Measurements from ENCODE around the gene CPSF2.
"Not testable (repeated sequence)": the region's sequence is repeated elsewhere in the genome, so short reads cannot be mapped to it uniquely, and the experiment has no call there.

The CPSF2 gene

DNA sequence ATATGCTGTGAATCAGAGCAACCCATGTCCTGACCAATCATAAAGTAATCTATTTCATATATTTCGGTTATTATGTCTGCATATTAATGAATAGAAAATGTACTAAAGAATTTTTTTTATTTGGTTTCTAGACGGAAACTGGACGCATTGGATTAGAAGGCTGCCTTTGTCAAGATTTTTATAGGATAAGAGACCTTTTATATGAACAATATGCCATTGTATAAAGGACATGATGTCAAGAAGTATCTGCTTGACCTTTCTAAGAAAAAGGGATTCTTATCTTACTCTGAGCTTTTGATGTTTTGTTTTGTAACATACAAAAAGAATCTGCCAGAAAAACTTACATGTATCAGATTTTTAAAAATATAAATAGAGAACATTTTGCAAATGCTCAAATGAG, 39.8 kb downstream of the CPSF2 start:
- DNase-seq: no peak

DNA sequence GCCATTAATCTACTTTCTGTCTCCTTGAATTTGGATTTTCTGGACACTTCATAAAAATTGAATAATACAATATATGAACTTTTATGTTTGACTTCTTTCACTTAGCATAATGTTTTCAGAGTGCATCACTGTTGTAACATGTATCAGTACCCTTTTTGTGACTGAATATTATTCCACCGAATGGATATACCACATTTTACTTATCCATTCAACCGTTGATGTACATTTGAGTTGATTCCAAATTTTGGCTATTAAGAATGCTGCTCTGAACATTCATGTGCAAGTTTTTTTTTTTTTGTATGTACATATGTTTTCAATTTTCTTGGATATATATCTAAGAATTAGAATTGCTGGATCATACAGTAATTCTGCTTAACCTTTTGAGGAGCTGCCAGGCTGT, 43.2 kb downstream of the CPSF2 start:
- DNase-seq: no peak

DNA sequence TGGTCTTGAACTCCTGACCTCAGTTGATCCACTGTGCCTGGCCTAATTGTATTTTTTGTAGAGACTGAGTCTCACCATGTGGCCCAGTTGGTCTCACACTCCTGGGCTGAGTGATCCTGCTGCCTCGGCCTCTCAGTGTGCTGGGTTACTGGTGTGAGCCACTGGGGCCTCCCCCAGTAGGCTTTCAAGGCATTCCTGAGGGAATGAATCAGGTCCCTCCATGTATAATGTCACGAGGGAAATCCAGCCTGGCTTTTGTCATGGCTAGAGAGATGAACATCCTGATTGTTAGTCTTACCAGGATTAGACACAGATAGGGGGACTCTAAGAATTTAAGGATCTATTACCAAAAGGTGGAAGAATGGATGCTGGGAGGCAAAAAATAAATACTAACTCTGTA, 51.9 kb downstream of the CPSF2 start:
- DNase-seq: no peak

DNA sequence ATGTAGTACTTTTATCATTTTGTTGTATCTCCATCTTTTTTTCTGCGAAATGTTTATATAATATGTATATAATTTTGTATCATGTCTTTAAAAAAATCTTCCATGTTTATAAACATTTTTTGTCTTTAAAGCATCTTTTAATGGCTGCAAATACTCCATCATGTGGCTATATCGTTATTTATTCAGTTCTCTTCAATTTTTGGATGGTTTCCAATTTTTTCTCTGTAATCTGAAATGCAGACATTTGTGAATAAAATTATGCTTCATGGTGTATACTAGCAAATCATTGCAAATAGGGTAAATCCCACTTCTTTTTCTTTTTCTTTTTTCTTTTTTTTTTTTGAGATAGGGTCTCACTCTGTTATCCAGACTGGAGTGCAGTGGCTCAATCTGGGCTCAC, 54.0 kb downstream of the CPSF2 start:
- no peak for DNase-seq

DNA sequence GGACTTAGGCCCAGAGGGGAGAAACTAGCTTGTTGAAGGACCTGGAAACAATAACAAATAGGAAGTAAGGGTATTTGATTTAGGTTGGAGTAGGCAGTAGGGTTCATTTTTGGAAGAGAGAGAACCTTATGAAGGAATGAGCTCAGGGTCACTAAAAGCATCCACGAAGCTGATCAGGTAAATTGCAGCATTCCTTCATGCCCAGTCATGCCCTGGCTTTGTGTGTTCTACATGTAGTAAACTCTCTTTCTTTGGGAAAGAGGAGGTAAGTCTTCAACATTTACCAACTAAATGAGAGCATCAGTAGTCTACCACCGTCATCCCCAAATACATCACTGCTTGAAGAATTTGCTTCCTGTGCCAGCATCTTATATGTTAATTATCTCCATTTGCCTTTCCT, 54.7 kb downstream of the CPSF2 start:
- no peak for DNase-seq

DNA sequence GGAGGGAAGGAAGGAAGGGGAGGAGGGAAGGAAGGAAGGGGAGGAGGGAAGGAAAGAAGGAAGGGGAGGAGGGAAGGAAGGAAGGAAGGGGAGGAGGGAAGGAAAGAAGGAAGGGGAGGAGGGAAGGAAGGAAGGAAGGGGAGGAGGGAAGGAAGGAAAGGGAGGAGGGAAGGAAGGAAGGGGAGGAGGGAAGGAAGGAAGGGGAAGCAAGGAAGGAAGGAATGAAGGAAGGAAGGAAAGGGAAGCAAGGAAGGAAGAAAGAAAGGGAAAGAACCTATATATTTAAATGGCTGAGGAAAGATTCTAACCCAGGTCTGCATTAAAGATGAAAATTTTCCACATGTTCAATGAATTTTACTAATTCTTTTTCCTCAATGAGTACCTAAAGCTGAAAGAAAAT, 57.4 kb downstream of the CPSF2 start:
- DNase-seq: not testable (repeated sequence)

DNA sequence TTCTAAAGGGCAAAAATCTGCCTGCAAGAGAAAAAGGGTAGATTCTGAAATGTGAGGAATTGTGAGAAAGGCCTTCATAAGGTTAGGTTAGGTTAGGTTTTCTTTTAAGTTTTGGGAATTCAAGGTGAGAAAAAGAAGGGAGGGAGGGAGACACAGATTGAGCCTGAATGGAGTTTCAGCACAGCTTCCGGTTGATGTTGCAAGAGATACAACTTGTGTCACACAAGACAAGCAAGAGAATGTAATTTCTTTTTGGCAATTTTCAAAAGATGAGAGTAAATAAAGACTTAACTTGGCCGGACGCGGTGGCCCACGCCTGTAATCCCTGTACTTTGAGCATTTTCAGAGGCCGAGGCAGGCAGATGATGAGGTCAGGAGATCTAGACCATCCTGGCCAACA, 63.8 kb downstream of the CPSF2 start:
- DNase-seq: no peak

DNA sequence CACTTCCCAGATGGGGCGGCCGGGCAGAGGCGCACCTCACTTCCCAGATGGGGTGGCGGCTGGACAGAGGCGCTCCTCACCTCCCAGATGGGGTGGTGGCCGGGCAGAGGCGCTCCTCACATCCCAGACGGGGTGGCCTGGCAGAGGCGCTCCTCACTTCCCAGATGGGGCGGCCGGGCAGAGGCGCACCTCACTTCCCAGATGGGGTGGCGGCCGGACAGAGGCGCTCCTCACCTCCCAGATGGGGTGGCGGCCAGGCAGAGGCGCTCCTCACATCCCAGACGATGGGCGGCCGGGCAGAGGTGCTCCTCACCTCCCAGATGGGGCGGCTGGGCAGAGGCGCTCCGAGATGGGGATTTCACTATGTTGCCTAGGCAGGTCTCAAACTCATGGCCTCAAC, 65.8 kb downstream of the CPSF2 start:
- not testable (repeated sequence) for DNase-seq

DNA sequence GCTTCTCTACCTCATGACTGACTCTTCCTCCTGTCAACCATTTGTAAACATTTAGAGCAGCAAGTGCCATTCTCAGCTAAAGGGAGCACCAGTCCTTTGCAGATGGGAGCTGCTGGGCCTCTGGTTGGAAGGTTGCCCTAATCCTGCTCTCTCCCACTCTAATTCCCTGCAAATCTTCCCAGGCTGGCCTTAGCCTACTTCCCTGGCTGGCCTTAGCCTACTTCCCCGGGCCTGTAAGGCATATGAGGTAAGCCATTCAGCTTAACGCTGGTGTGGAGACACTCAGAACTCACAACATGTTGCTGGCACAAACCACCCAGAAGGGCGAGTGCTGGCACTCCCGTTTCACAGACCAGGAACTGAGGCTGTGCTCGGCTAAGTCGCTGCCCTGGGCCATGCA, 69.0 kb downstream of the CPSF2 start:
- no peak for DNase-seq

DNA sequence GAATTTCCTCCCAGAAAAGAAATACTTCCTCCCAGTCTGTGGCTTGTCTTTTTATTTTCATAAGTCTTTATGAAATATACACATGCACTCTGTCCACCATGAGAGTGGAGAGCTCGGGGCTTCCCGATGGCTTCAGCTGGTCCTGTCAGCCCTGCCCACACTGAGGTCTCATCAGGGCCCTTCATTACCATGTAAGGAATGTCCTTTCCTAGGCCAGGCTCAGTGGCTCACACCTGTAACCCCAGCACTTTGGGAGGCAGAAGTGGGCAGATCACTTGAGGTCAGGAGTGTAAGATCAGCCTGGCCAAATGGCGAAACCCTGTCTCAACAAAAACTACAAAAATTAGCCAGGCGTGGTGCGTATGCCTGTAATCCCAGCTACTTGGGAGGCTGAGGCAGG, 77.0 kb downstream of the CPSF2 start:
- no peak for DNase-seq

DNA sequence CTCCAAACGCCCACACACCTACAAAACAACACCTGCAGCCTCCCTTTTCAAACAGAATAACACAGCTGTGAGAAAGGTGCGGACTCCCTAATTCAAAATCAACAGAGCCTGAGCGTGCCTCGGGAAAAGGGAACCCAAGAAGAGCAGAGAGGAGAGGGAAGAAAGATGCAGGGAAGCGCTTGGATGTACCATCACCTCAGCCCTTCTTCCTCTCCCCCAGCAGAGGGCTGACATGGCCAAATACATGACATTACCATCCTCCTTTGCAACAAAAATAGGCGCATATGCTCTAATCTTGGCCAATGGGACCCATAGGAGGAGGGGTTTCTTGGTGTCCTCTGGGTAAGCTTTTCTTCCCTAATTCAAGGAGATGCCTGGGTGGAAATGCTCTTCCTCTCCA, 78.0 kb downstream of the CPSF2 start:
- DNase-seq: no peak

DNA sequence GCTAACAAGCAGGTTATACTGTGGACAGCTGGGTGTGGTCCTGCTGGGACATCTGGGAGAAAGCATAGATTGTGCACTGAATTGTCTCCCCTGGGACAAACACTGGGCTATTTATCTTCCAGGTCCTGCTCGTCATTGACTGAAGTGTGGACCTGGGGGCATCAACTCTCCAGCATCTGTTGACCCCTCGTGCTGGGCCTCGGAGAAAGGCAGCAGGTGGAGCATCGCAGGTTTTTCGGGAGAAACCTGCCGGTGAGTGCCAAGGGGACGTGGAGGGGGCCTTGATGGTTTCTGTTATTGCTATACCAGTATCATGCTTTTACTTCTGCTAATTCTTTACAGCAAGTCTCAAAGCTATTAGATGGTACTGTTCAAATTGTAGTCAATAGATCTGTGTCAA, 81.3 kb downstream of the CPSF2 start:
- DNase-seq: no peak

DNA sequence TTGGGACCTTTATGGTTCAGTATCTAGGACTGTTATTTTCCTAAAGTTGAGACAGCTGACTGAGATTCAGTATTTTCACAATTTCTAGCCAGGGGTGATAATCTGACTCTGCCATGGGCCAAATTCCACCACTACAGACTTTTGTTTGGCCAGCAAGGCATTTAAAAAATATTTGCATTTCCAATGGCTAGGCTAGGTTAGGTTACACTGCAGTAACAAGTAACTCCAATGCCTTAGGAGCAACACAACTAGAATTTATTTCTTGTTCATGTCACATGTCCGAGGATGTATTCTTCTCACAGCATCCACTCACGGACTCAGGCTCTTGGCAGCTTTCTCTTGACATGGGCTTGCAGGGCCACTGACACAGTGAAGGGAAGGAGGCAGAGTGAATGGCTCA, 83.0 kb downstream of the CPSF2 start:
- no peak for DNase-seq

DNA sequence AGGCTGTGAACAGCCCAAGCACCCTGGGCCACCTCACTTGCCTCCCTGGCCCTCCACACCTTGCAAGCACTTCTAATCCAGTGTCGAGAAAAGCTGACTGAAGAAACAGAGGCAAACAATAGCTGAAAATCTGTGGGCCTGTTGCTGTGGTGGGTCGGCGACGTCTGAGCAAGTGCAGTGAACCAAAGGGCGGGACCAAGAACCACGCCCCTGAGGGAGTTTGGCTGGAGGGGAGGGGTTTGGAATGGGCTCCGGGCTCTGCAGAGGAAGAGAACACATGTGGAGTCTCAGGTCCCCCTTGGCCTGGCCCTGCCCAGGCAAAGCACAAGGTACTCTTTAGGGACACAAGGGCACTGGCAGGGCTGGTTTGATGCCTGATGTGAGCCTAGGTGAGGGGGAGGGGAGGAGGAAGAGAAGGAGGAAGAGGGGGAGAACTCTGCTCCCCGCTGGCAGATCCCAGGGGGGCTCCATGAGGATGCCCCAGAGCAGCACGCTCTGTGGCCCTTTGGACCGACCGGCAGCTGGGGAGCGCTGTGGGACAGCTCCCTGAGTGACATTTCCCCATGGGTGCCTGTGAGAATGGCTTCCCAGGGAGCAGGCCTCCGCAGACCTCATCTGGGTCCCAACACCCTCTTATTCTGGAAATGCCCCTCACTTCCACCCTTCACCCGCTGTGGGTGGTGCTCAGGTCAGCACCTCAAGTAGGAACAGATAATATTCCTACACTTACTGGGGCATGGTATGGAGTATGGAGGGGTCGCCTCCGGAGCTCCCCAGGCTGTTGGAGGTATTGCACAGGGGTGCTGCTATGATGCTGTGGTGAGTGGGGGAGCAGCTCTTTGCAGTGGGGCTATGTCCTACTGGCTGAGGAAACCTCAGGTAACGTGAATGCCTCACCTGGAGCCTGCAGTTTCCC, 85.5 kb downstream of the CPSF2 start:
- DNase-seq: no peak

DNA sequence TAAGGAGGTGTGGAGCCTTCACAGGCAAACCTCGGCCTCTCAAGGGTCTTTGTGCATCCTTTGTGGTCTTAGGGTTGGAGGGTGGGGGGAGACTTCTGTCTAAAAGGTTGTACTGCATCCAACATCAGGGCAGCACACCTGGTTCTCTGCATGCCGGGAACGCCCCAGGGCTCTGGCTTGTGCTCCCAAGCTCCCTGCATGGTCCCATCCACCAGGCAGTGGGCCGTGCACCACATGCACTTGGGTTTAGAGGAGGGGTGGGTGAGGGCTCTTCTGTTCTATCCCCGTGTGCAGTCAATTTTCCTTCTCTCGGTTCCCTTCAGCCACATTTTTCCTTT, 86.1 kb downstream of the CPSF2 start:
- DNase-seq: no peak

DNA sequence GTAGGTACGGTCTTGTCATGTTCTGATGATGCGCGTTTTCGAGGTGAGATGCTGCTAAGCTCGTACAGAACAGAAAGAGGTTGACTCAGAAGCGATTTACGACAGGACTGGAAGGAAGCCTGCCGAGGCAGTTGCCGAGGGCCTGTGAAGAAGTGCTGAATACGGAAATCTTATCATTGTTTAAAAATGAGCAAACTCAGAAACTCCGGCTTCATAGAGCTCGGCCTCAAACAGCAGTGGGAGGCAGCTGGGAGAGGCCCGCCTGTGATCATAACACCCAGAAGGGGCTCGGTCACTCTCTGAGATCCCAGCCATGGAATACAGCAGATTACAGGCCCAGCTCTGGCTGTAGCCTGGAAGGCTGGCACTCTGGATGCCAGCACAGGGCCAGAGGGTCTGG, 87.4 kb downstream of the CPSF2 start:
- no peak for DNase-seq

DNA sequence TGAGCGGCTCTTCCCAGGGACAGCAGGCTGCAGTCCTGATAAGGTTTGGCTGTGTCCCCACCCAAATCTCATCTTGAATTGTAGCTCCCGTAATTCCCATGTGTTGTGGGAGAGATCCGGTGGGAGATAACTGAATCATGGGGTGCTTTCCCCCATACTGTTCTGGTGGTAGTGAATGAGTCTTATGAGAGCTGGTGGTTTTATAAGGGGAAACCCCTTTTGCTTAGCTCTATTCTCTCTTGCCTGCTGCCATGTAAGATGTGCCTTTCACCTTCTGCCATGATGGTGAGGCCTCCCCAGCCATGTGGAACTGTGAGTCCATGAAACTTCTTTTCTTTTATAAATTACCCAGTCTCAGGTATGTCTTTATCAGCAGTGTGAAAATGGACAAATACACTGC, 91.4 kb downstream of the CPSF2 start:
- DNase-seq: not testable (repeated sequence)

DNA sequence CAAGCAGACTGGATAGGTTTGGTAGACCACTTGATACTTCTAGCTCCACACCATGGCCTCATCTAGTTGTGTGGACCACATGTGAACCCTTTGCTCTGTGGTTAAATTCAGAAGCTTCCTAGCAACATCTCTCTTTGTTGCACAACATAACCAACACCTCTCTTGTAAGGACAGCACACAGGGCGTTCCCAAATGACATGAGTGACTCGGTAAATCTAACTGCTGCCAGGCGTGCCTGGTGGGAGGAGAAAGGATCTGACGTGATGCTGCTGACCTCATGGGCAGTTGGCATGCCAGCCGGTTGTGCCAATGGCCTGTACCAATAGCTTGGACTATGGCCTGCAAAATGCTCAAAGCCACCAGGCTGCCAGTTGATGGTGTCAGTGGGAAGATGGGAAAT, 93.8 kb downstream of the CPSF2 start:
- DNase-seq: no peak

DNA sequence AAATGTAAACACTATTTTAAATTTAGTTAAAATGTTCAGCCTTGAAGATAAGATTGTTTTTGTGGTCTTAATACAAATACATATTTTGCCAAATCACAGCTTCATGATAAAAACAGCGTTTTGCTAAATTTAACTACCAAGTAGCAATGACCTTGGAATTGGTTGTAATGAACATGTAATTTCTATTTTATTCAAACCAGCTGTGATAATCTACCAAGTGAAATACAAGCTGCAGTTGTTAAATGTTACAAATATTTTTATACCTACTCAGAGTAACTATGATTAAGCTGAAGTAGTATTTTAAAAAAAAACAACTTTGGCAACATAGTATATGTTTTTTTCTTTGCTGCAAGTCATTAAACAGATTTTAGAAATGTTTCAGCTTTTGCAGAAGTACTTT, 96.2 kb downstream of the CPSF2 start:
- no peak for DNase-seq

Data from KG1 (cell line).